Adipose tissue (tissue), 3 donors: ENCODE data around the gene FNDC3A. TPM values are rescaled to one million over a fixed set of nuclear protein-coding genes. Genes with fewer than 3 reads are reported as not detected.
"Not testable (repeated sequence)": the region's sequence is repeated elsewhere in the genome, so short reads cannot be mapped to it uniquely, and the experiment has no call there.

Experiments used
- H3K27ac ChIP-seq: one replicate; pipeline ENCODE4 v1.5.1; 2013; ENCODE audit warnings: low read depth, low read length
- WGBS, 3 donors: extraction: QIAGEN DNeasy Blood & Tissue Kit; methylation state at CpG; one replicate each; pipeline ENCODE4 v1.1.7; 2013; 5-methylcytosine and 5-hydroxymethylcytosine counted together
- polyA plus RNA-seq, 3 donors: library from polyadenylated mRNA; stranded (reverse); fragments of 200-250 nt; gene quantifications; one replicate each; pipeline ENCODE4 v1.2.3, GENCODE V29; 2013
- donor health status: healthy with polysubstance abuse.
- donor health status: Bipolar disorder and iron deficiency.
- donor health status: healthy.

FNDC3A gene
- polyA plus RNA-seq, 3 donors = 12.7 to 23.2 (median 20.7) TPM

- no peak overlapping the region for H3K27ac ChIP-seq
- 54 to 87% (median 79%) methylated on average over 1 of the region's 1 CpG for WGBS, 3 donors
Observed at GRCh38 chr13:49063497-49063896, 87.8 kb downstream of the FNDC3A start.

- no peak overlapping the region for H3K27ac ChIP-seq
- WGBS, 3 donors = 92 to 98% (median 97%) methylated on average over 3 of the region's 3 CpGs
Observed at GRCh38 chr13:49064476-49064875, 88.8 kb downstream of the FNDC3A start.

GRCh38 chr13:49066856-49067255, 91.1 kb downstream of the FNDC3A start:
- no peak overlapping the region for H3K27ac ChIP-seq
- WGBS, 3 donors = 92 to 96% (median 94%) methylated on average over 2 of the region's 2 CpGs

- 99 to 100% (median 100%) methylated on average over 1 of the region's 1 CpG for WGBS, 3 donors
- not testable (repeated sequence) for H3K27ac ChIP-seq
Observed at GRCh38 chr13:49068498-49068897, 92.8 kb downstream of the FNDC3A start.

- WGBS, 3 donors = 95 to 97% (median 96%) methylated on average over 6 of the region's 6 CpGs
Observed at GRCh38 chr13:49070021-49070420, 94.3 kb downstream of the FNDC3A start.

GRCh38 chr13:49071341-49071937, 95.7 kb downstream of the FNDC3A start:
- WGBS, 3 donors = 93 to 96% (median 96%) methylated on average over 1 of the region's 1 CpG
- no peak overlapping the region for H3K27ac ChIP-seq

More at GRCh38 chr13:49070021-49070420, 94.3 kb downstream of the FNDC3A start:
- not testable (repeated sequence) for H3K27ac ChIP-seq

- H3K27ac ChIP-seq = no peak overlapping the region
- 87 to 97% (median 95%) methylated on average over 4 of the region's 4 CpGs for WGBS, 3 donors
Observed at GRCh38 chr13:49082653-49083536, 107.2 kb downstream of the FNDC3A start.

GRCh38 chr13:49084961-49085360, 109.2 kb downstream of the FNDC3A start:
- WGBS, 3 donors = 77 to 88% (median 88%) methylated on average over 3 of the region's 3 CpGs
- no peak overlapping the region for H3K27ac ChIP-seq

GRCh38 chr13:49086722-49087121, 111.0 kb downstream of the FNDC3A start:
- 53 to 87% (median 56%) methylated on average over 2 of the region's 2 CpGs for WGBS, 3 donors

GRCh38 chr13:49093376-49093775, 117.7 kb downstream of the FNDC3A start:
- no peak overlapping the region for H3K27ac ChIP-seq
- WGBS, 3 donors = 74 to 96% (median 94%) methylated on average over 5 of the region's 5 CpGs

More at GRCh38 chr13:49086722-49087121, 111.0 kb downstream of the FNDC3A start:
- no peak overlapping the region for H3K27ac ChIP-seq

GRCh38 chr13:49097374-49097773, 121.7 kb downstream of the FNDC3A start:
- WGBS, 3 donors = 53 to 88% (median 86%) methylated on average over 2 of the region's 2 CpGs
- H3K27ac ChIP-seq = no peak overlapping the region

- no peak overlapping the region for H3K27ac ChIP-seq
- 33 to 53% (median 47%) methylated on average over 2 of the region's 2 CpGs for WGBS, 3 donors
Observed at GRCh38 chr13:49098198-49098597, 122.5 kb downstream of the FNDC3A start.

- H3K27ac ChIP-seq = no peak overlapping the region
Observed at GRCh38 chr13:49098771-49099512, 123.2 kb downstream of the FNDC3A start.

- 47 to 82% (median 82%) methylated on average over 2 of the region's 2 CpGs for WGBS, 3 donors
- no peak overlapping the region for H3K27ac ChIP-seq
Observed at GRCh38 chr13:49099513-49099877, 123.8 kb downstream of the FNDC3A start.

- H3K27ac ChIP-seq = no peak overlapping the region
- WGBS, 3 donors = 32 to 88% (median 87%) methylated on average over 6 of the region's 6 CpGs
Observed at GRCh38 chr13:49100637-49101570, 125.2 kb downstream of the FNDC3A start.

GRCh38 chr13:49108196-49108595, 132.5 kb downstream of the FNDC3A start:
- 67 to 86% (median 77%) methylated on average over 2 of the region's 2 CpGs for WGBS, 3 donors

GRCh38 chr13:49110122-49110912, 134.6 kb downstream of the FNDC3A start:
- 0 to 1% (median 1%) methylated on average over 16 of the region's 16 CpGs for WGBS, 3 donors
- H3K27ac ChIP-seq = no peak overlapping the region

More at GRCh38 chr13:49108196-49108595, 132.5 kb downstream of the FNDC3A start:
- no peak overlapping the region for H3K27ac ChIP-seq

GRCh38 chr13:49110913-49111170, 135.1 kb downstream of the FNDC3A start:
- H3K27ac ChIP-seq = no peak overlapping the region
